Peyer's patch (tissue), 4 donors: ENCODE data around the gene CAPZA2. TPM values are rescaled to one million over a fixed set of nuclear protein-coding genes. Genes with fewer than 3 reads are reported as not detected.

Source experiments
- DNase-seq, 3 donors: peaks; one replicate each; pipeline ENCODE4 v3.0.0-alpha.2; 2017 to 2019
- H3K27ac ChIP-seq, 4 donors: fragments of 200-600 bp; sonication (generic); one replicate each; pipeline ENCODE4 v1.5.1; 2016 to 2019
- H3K27me3 ChIP-seq, 2 donors: fragments of 200-600 bp; sonication (generic); one replicate each; pipeline ENCODE4 v1.5.1; 2019
- H3K36me3 ChIP-seq, 3 donors: fragments of 200-600 bp; sonication (generic); one replicate each; pipeline ENCODE4 v1.5.1; 2016 to 2019
- H3K4me1 ChIP-seq, 4 donors: fragments of 200-600 bp; sonication (generic); one replicate each; pipeline ENCODE4 v1.5.1; 2016 to 2019
- H3K4me3 ChIP-seq, 4 donors: fragments of 200-600 bp; sonication (generic); 1 replicate in 3 of 4; 2 replicates in 1 of 4; pipeline ENCODE4 v1.5.1; 2016 to 2019; ENCODE audit warnings: mild to moderate bottlenecking in 1 of 4
- H3K9me3 ChIP-seq, 4 donors: fragments of 200-600 bp; sonication (generic); one replicate each; pipeline ENCODE4 v1.5.1; 2016 to 2019; ENCODE audit warnings: mild to moderate bottlenecking in 1 of 4
- CTCF ChIP-seq, 6 experiments: fragments of 450-650 bp in 4 of 6; fragments of 200-600 bp in 2 of 6; sonication (generic) in 1 of 6; IDR thresholded peaks; one replicate each; pipeline ENCODE4 v1.5.1; 2017 to 2019; ENCODE audit warnings: antibody characterized with exemption in 6 of 6, mild to moderate bottlenecking in 3 of 6, moderate library complexity in 1 of 6
- POLR2A ChIP-seq, 2 donors: fragments of 450-650 bp; IDR thresholded peaks; one replicate each; pipeline ENCODE4 v1.5.1; 2017; ENCODE audit warnings: antibody characterized with exemption in 2 of 2, mild to moderate bottlenecking in 2 of 2, moderate library complexity in 2 of 2
- total RNA-seq, 4 donors: library from RNA; depleted of rRNA; stranded (reverse); fragments of >200 nt; gene quantifications; one replicate each; pipeline ENCODE4 v1.1.0, GENCODE V29; 2016

Gene CAPZA2
- total RNA-seq, 4 donors from 2014 or later = 53.1 to 133 (median 97.2) TPM

- TF ChIP-seq POLR2A (IDR thresholded peaks at IDR 0.05) (no peak), CTCF (IDR thresholded peaks at IDR 0.05) (no peak)
- no peak overlapping the region for H3K27ac ChIP-seq
- H3K27me3 ChIP-seq = no peaks in the 10 kb centered on the region
- no peaks in the 10 kb centered on the region for H3K4me1 ChIP-seq
- no peaks in the 10 kb centered on the region for H3K9me3 ChIP-seq
- no peak for DNase-seq
- H3K36me3 ChIP-seq = peaks cover 0 to 86% (median 0%) of the 10 kb centered on the region in 3 donors
- H3K4me3 ChIP-seq = no peak overlapping the region
Observed at GRCh38 chr7:116912269-116912909, 50.0 kb downstream of the CAPZA2 start.

GRCh38 chr7:116918704-116919103, 56.3 kb downstream of the CAPZA2 start:
- H3K4me1 ChIP-seq = no peaks in the 10 kb centered on the region
- no peak for TF ChIP-seq POLR2A (IDR thresholded peaks at IDR 0.05)
- TF ChIP-seq CTCF (IDR thresholded peaks at IDR 0.05) = no peak
- no peaks in the 10 kb centered on the region for H3K9me3 ChIP-seq
- no peak for DNase-seq
- H3K27ac ChIP-seq = no peak overlapping the region
- H3K4me3 ChIP-seq = no peak overlapping the region
- peaks cover 0 to 66% (median 0%) of the 10 kb centered on the region in 3 donors for H3K36me3 ChIP-seq
- H3K27me3 ChIP-seq = no peaks in the 10 kb centered on the region

- peaks cover 0 to 51% (median 0%) of the 10 kb centered on the region in 3 donors for H3K36me3 ChIP-seq
- no peak overlapping the region for H3K27ac ChIP-seq
- H3K4me3 ChIP-seq = no peak overlapping the region
- H3K27me3 ChIP-seq = no peaks in the 10 kb centered on the region
- no peak for DNase-seq
- TF ChIP-seq POLR2A (IDR thresholded peaks at IDR 0.05) = no peak
- no peak for TF ChIP-seq CTCF (IDR thresholded peaks at IDR 0.05)
- no peaks in the 10 kb centered on the region for H3K9me3 ChIP-seq
- no peaks in the 10 kb centered on the region for H3K4me1 ChIP-seq
Observed at GRCh38 chr7:116920359-116920758, 58.0 kb downstream of the CAPZA2 start.

GRCh38 chr7:116922545-116922944, 60.2 kb downstream of the CAPZA2 start:
- H3K9me3 ChIP-seq = no peaks in the 10 kb centered on the region
- TF ChIP-seq CTCF (IDR thresholded peaks at IDR 0.05) = no peak
- no peak for TF ChIP-seq POLR2A (IDR thresholded peaks at IDR 0.05)
- H3K27me3 ChIP-seq = no peaks in the 10 kb centered on the region

GRCh38 chr7:116924741-116925140, 62.4 kb downstream of the CAPZA2 start:
- H3K36me3 ChIP-seq = peaks cover 0 to 8% (median 0%) of the 10 kb centered on the region in 3 donors
- no peak overlapping the region for H3K27ac ChIP-seq
- TF ChIP-seq POLR2A (IDR thresholded peaks at IDR 0.05) = no peak
- no peak overlapping the region for H3K4me3 ChIP-seq
- H3K4me1 ChIP-seq = no peaks in the 10 kb centered on the region
- no peaks in the 10 kb centered on the region for H3K9me3 ChIP-seq
- DNase-seq = no peak
- H3K27me3 ChIP-seq = no peaks in the 10 kb centered on the region

More at GRCh38 chr7:116922545-116922944, 60.2 kb downstream of the CAPZA2 start:
- H3K4me1 ChIP-seq = no peaks in the 10 kb centered on the region
- no peak for DNase-seq
- no peak overlapping the region for H3K4me3 ChIP-seq
- H3K27ac ChIP-seq = no peak overlapping the region
- peaks cover 0 to 30% (median 0%) of the 10 kb centered on the region in 3 donors for H3K36me3 ChIP-seq

GRCh38 chr7:116929021-116929420, 66.6 kb downstream of the CAPZA2 start:
- Histone ChIP-seq H3K4me3 (no peak overlapping the region), H3K4me1 (no peaks in the 10 kb centered on the region), H3K36me3 (no peaks in the 10 kb centered on the region), H3K27ac (no peak overlapping the region), H3K9me3 (no peaks in the 10 kb centered on the region), H3K27me3 (no peaks in the 10 kb centered on the region)
- TF ChIP-seq CTCF (IDR thresholded peaks at IDR 0.05) (no peak), POLR2A (IDR thresholded peaks at IDR 0.05) (no peak)
- no peak for DNase-seq
